GM12878 (cell line): ENCODE data around the gene HBQ1. TPM values are rescaled to one million over a fixed set of nuclear protein-coding genes. Genes with fewer than 3 reads are reported as not detected.
A peak's percentile ranks its signal among the peaks of the same experiment; 100 is the strongest.
"Not testable (repeated sequence)": the region's sequence is repeated elsewhere in the genome, so short reads cannot be mapped to it uniquely, and the experiment has no call there.

Experiments used
- ATAC-seq: fragments of 200-7000 bp; cut with Tn5 transposase; 3 replicates; pipeline ENCODE4 v1.9.1; 2020; ENCODE audit warnings: mild to moderate bottlenecking, moderate library complexity
- BruUV-seq: library from RNA; stranded (reverse); fragments of 400-500 nt; replicated peaks from 2 replicates; lab custom pipeline; 2021; lab: Mats Ljungman, UMichigan
- CTCF ChIA-PET: fragments of 300-600 bp; sonication (Branson Sonifier 250); formaldehyde crosslinking; extraction: SDS; loops from one replicate; lab custom pipeline; 2021; ENCODE audit warnings: inconsistent platforms; lab: Yijun Ruan, JAX
- POLR2A ChIA-PET: fragments of 350-600 bp; formaldehyde crosslinking; extraction: SDS; loops from one replicate; lab custom pipeline; 2021; ENCODE audit warnings: inconsistent platforms; lab: Charles Lee
- RAD21 ChIA-PET: fragments of 300-600 bp; sonication (Branson Sonifier 250); formaldehyde crosslinking; loops from one replicate; lab custom pipeline; 2023; ENCODE audit warnings: antibody characterized with exemption; ENCODE audit not compliant: unreplicated experiment; lab: Charles Lee
- SMC1A ChIA-PET: fragments of 300-600 bp; sonication (Branson Sonifier 250); formaldehyde crosslinking; loops from one replicate; lab custom pipeline; 2023; ENCODE audit not compliant: unreplicated experiment, uncharacterized antibody; lab: Charles Lee
- DNase-seq: peaks from one replicate; pipeline ENCODE4 v3.0.0-alpha.2; 2011; ENCODE audit warnings: low read depth, low spot score
- FAIRE-seq: peaks from 3 replicates; lab custom pipeline; 2011; peaks lifted over from hg19 to GRCh38; lab: Jason Lieb, UNC
- H2AFZ ChIP-seq: 2 replicates; pipeline ENCODE4 v1.6.0; 2011; ENCODE audit warnings: low read depth, low read length, control low read depth; ENCODE audit not compliant: control insufficient read depth
- H3K27ac ChIP-seq: 2 replicates; pipeline ENCODE4 v1.5.1; 2011; ENCODE audit warnings: control low read depth; ENCODE audit not compliant: control insufficient read depth, insufficient read depth
- H3K27me3 ChIP-seq, 2 experiments: replicated peaks in 1 of 2; 2 replicates each; pipeline versions ENCODE4 v1.6.0 to v1.6.1; 2011; ENCODE audit warnings: low read length in 1 of 2; ENCODE audit not compliant: control insufficient read depth in 2 of 2, insufficient read depth in 2 of 2
- H3K36me3 ChIP-seq, 2 experiments: 2 replicates each; pipeline ENCODE4 v1.5.1; 2011; ENCODE audit warnings: low read length in 1 of 2; ENCODE audit not compliant: control insufficient read depth in 2 of 2, insufficient read depth in 2 of 2
- H3K4me1 ChIP-seq: 2 replicates; pipeline ENCODE4 v1.6.1; 2011; ENCODE audit warnings: mild to moderate bottlenecking, low read length, moderate library complexity, mixed read lengths; ENCODE audit not compliant: control insufficient read depth, insufficient read depth
- H3K4me2 ChIP-seq: 2 replicates; pipeline ENCODE4 v1.6.0; 2011; ENCODE audit warnings: control low read depth; ENCODE audit not compliant: control insufficient read depth, insufficient read depth
- H3K4me3 ChIP-seq: fragments of 200-600 bp; sonication (generic); 2 replicates; pipeline ENCODE4 v1.5.1; 2016
- H3K79me2 ChIP-seq: 2 replicates; pipeline ENCODE4 v1.6.0; 2011; ENCODE audit warnings: low read length; ENCODE audit not compliant: control insufficient read depth, insufficient read depth
- H3K9ac ChIP-seq: 2 replicates; pipeline ENCODE4 v1.8.0; 2011; ENCODE audit warnings: low read length, control low read depth, mixed read lengths; ENCODE audit not compliant: control insufficient read depth, insufficient read depth
- H3K9me3 ChIP-seq: replicated peaks from 3 replicates; pipeline ENCODE4 v1.5.1; 2011; ENCODE audit warnings: mild to moderate bottlenecking, low read length; ENCODE audit not compliant: control insufficient read depth, insufficient read depth
- H4K20me1 ChIP-seq: 2 replicates; pipeline ENCODE4 v1.6.0; 2011; ENCODE audit not compliant: control insufficient read depth, insufficient read depth
- CEBPB ChIP-seq, 2 experiments: fragments of 150-350 bp in 1 of 2; IDR thresholded peaks; 2 replicates each; pipeline ENCODE4 v1.6.1; 2012 to 2014; ENCODE audit warnings: low read depth in 2 of 2, low read length in 2 of 2, borderline replicate concordance in 1 of 2, inconsistent platforms in 1 of 2
- FOXM1 ChIP-seq: IDR thresholded peaks from 2 replicates; pipeline ENCODE4 v1.6.1; 2012; ENCODE audit warnings: low read depth, mild to moderate bottlenecking, inconsistent platforms, low read length, moderate library complexity
- IKZF1 ChIP-seq: fragments of 450-650 bp; conservative IDR thresholded peaks from 2 replicates; pipeline ENCODE4 v1.6.1; 2017; ENCODE audit warnings: antibody characterized with exemption, mild to moderate bottlenecking
- POLR2A ChIP-seq: IDR thresholded peaks from 2 replicates; pipeline ENCODE4 v1.6.1; 2011; ENCODE audit warnings: low read depth, mild to moderate bottlenecking, low read length
- TAF1 ChIP-seq: IDR thresholded peaks from 2 replicates; pipeline ENCODE4 v1.6.1; 2011; ENCODE audit warnings: mild to moderate bottlenecking, low read depth, low read length, borderline replicate concordance
- WGBS: methylation state at CpG from one replicate; pipeline ENCODE4 v1.1.6; 2016; ENCODE audit warnings: low lambda C conversion rate; ENCODE audit not compliant: insufficient replicate concordance, insufficient coverage; ENCODE audit errors: missing lambda C conversion rate; 5-methylcytosine and 5-hydroxymethylcytosine counted together
- in situ Hi-C: fragments of 300-500 bp; cut with MboI; formaldehyde crosslinking; loops from 9 replicates; pipeline ENCODE4 v1.14.3; 2018; ENCODE audit warnings: mixed read lengths
- intact Hi-C: fragments of 100-400 bp; cut with micrococcal nuclease; formaldehyde crosslinking; loops from one replicate; pipeline ENCODE4 v1.14.2; 2022; ENCODE audit not compliant: unreplicated experiment
- polyA plus RNA-seq, 11 experiments: library from polyadenylated mRNA; depleted of rRNA in 4 of 11; unstranded in 6 of 11; stranded (reverse) in 5 of 11; fragments of >200 nt; fragmentation: Nextera tagmentation in 4 of 11; fragmentation: Illumina TruSeq in 1 of 11; extraction: Ambion mirVana in 4 of 11; extraction: Trizol in 1 of 11; gene quantifications; 1 replicate in 1 of 11; 2 replicates in 10 of 11; pipeline versions ENCODE4 v1.2.1 to v1.2.3, GENCODE V29; 2011 to 2016; ENCODE audit warnings: inconsistent platforms in 2 of 11, missing spikeins in 2 of 11, low read depth in 1 of 11
- total RNA-seq, 4 experiments: library from RNA; depleted of rRNA in 3 of 4; stranded (reverse); fragments of >200 nt in 3 of 4; fragmentation: Illumina TruSeq in 1 of 4; extraction: Trizol in 1 of 4; gene quantifications; 2 replicates each; pipeline versions ENCODE4 v1.2.1 to v1.2.3, GENCODE V29; 2013 to 2021
- TF ChIP-seq, protein P1 (sequence below): IDR thresholded peaks from 2 replicates; pipeline ENCODE4 v1.6.1; 2011; ENCODE audit warnings: low read depth, mild to moderate bottlenecking, low read length, moderate library complexity, borderline replicate concordance; ENCODE audit errors: extremely low read depth

Gene HBQ1
- total and polyA plus RNA-seq, 10 of the 15 experiments (the other 5 are each of a cell fraction or from before 2014, with no cell fraction given), result not detected

DNA sequence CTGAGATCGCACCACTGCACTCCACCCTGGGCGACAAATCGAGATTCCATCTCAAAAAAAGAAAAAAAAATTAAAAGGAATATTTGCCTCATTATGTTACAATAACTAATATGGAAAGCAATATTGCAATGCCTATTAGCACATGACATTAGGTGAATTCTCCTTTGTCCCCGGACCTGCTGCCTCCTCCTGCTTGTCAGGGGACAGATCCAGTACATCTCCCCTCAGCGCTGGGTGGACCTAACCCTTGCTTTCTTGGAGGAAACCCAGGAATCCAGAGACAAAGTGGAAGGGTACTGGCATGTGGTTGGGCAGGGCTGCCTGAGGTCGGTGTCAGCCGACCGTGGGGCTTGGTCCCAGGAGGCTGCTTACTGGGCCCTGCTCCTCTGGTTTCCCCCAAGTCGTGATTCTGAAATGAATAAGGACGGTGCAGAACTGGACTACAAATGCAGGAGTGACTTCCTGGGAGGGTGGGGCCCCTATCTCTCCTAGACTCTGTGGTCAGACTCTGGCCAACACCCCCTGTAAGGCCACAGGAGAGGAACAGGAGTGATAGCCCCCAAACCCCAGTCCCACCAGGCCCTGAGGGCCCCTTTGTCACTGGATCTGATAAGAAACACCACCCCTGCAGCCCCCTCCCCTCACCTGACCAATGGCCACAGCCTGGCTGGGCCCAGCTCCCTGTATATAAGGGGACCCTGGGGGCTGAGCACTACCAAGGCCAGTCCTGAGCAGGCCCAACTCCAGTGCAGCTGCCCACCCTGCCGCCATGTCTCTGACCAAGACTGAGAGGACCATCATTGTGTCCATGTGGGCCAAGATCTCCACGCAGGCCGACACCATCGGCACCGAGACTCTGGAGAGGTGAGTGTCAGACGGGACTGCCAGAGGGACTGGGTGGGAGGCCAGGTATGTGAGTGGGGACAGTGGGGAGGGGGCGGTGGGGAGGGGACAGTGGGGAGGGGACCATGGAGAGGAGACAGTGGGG, 27.8 kb upstream of the HBQ1 start, which contains the start of gene HBZ:
TSS of gene HBZ (plus strand) at position 504 of the 988 bp plus-strand sequence. CDS start at position 770, 266 bp downstream.
- ATAC-seq, result peak; percentile 67
- Histone ChIP-seq H3K4me2 (no peak within 1 kb of the TSS), H3K4me3 (no peak within 1 kb of the TSS)
- no peak for TF ChIP-seq FOXM1
- TF ChIP-seq, protein P1, sequence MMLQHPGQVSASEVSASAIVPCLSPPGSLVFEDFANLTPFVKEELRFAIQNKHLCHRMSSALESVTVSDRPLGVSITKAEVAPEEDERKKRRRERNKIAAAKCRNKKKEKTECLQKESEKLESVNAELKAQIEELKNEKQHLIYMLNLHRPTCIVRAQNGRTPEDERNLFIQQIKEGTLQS, result no peak
- TF ChIP-seq CEBPB (IDR thresholded peaks at IDR 0.05; ENCODE audit: borderline replicate concordance in 1 of 2, low read depth in 2 of 2, low read length in 2 of 2), result no peak
- TF ChIP-seq POLR2A, result no peak
- no peak for TF ChIP-seq IKZF1
- no peak for TF ChIP-seq TAF1
- TF ChIP-seq, all 136 proteins: peak for 0
- POLR2A ChIA-PET, result no interaction called here
- no peaks in the 10 kb centered on the region for H3K79me2 ChIP-seq
- peaks cover 1 to 3% of the 10 kb centered on the region in 2 experiments; a peak in 3 of 4 replicates for H3K27me3 ChIP-seq
- SMC1A ChIA-PET, result no interaction called here
- in situ Hi-C loops, result no loop called here
- H3K27ac ChIP-seq, result no peak within 1 kb of the TSS
- no peaks in the 10 kb centered on the region for H3K36me3 ChIP-seq
- no peaks in the 10 kb centered on the region for H4K20me1 ChIP-seq
- H2AFZ ChIP-seq, result no peak within 1 kb of the TSS
- no peak within 1 kb of the TSS for H3K9ac ChIP-seq
- no peaks in the 10 kb centered on the region for H3K9me3 ChIP-seq
- RAD21 ChIA-PET, result no interaction called here
- no TSS peak for BruUV-seq
- DNase-seq, result no peak
- intact Hi-C loops, result no loop called here
- 14% methylated on average over 11 of the region's 17 CpGs for WGBS
- H3K4me1 ChIP-seq, result no peaks in the 10 kb centered on the region
- CTCF ChIA-PET, result no interaction called here
- FAIRE-seq, result no peak

DNA sequence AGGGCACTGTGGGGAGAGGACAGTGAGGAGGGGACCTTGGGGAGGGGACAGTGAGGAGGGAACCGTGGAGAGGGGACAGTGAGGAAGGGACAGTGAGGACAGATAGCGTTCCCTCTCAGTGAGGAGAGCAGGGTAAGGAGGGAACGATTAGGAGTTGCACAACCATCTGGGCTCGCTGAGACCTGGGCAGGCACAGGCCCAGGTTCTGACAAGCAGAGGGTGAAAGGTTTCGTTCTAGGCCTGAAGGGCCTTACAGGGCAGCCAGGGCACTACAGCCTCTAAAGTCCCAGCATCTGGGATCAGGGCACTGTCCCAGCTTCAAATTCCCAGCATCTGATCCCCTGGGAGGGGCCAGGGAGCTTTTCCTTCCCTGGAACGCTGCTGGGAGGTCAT, 27.1 kb upstream of the HBQ1 start:
- CTCF ChIA-PET, H3K79me2 ChIP-seq, H3K9me3 ChIP-seq, DNase-seq, FAIRE-seq, RAD21 ChIA-PET, BruUV-seq, H3K27me3 ChIP-seq, ATAC-seq, H3K4me3 ChIP-seq, intact Hi-C loops, in situ Hi-C loops, H3K27ac ChIP-seq, H3K36me3 ChIP-seq, H3K4me2 ChIP-seq, SMC1A ChIA-PET, H3K9ac ChIP-seq, H2AFZ ChIP-seq, H4K20me1 ChIP-seq, H3K4me1 ChIP-seq, POLR2A ChIA-PET: not testable (repeated sequence)
- WGBS, result 60% methylated on average over 1 of the region's 6 CpGs

DNA sequence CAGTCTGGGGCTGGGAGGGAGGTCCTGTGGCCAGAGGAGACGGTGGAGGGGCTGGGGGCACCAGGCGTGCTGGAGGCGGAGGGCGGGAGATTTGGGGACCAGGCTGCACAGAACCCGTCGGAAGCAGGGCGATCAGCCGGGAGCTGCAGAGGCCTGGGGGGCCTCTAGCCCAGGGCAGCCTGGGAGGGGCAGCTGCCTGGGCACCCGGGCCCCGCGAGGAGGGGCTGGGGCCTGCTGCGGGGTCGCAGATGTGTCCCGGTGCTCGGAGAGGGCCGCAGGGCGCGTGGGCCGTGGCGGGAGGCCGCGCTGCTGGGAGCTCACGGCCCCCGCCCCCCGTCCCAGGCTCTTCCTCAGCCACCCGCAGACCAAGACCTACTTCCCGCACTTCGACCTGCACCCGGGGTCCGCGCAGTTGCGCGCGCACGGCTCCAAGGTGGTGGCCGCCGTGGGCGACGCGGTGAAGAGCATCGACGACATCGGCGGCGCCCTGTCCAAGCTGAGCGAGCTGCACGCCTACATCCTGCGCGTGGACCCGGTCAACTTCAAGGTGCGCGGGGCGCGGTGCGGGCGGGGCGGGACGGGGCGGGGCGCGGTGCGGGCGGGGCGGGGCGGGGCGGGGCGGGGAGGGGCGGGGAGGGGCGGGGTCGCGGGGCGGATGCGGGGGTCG, 26.6 kb upstream of the HBQ1 start:
- H3K9me3 ChIP-seq, H3K4me1 ChIP-seq, H3K36me3 ChIP-seq, in situ Hi-C loops, H2AFZ ChIP-seq, SMC1A ChIA-PET, RAD21 ChIA-PET, DNase-seq, H4K20me1 ChIP-seq, H3K4me2 ChIP-seq, POLR2A ChIA-PET, H3K27me3 ChIP-seq, H3K79me2 ChIP-seq, BruUV-seq, H3K27ac ChIP-seq, CTCF ChIA-PET, H3K4me3 ChIP-seq, H3K9ac ChIP-seq, FAIRE-seq, intact Hi-C loops: not testable (repeated sequence)
- no CpG with 5 or more reads among the region's 74 CpGs for WGBS
- ATAC-seq, result peak; percentile 16; the same call in 2 of the 3 replicates
